Measurements from ENCODE around the gene NUP54.

DNA sequence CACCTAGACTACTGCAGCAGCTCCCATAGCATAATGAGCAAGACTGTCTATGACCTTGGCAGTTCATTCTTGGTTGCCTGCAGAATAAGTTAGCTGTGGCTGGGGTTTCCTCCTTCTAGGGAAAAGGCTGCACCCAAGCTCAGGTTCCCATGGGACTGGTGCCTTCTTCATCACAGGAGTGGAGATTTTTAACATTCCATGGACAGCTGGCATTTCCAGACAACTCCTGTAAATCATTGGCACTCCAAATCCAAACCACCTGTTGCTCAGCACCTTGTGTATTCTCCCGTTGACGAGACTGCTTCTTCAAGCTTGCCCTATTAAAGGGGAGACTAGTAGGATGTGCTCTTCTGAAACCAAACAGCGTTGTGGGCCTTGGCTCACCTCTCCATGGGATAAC, 7.8 kb upstream of the NUP54 start:
- no peak for TF ChIP-seq POLR2A (IDR thresholded peaks at IDR 0.05)
- TF ChIP-seq, protein P1, sequence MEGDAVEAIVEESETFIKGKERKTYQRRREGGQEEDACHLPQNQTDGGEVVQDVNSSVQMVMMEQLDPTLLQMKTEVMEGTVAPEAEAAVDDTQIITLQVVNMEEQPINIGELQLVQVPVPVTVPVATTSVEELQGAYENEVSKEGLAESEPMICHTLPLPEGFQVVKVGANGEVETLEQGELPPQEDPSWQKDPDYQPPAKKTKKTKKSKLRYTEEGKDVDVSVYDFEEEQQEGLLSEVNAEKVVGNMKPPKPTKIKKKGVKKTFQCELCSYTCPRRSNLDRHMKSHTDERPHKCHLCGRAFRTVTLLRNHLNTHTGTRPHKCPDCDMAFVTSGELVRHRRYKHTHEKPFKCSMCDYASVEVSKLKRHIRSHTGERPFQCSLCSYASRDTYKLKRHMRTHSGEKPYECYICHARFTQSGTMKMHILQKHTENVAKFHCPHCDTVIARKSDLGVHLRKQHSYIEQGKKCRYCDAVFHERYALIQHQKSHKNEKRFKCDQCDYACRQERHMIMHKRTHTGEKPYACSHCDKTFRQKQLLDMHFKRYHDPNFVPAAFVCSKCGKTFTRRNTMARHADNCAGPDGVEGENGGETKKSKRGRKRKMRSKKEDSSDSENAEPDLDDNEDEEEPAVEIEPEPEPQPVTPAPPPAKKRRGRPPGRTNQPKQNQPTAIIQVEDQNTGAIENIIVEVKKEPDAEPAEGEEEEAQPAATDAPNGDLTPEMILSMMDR (IDR thresholded peaks at IDR 0.05): no peak
